Naive thymus-derived CD4-positive, alpha-beta T cell (primary cell): ENCODE data around the gene C2CD4C. TPM values are rescaled to one million over a fixed set of nuclear protein-coding genes. Genes with fewer than 3 reads are reported as not detected.

Source experiments
- ATAC-seq: fragments of 150-1000 bp; cut with Tn5 transposase; 2 replicates; pipeline ENCODE4 v1.10.0; 2021; ENCODE audit warnings: mild to moderate bottlenecking, moderate library complexity
- CTCF ChIA-PET: fragments of 350-600 bp; sonication (Branson Sonifier 250); formaldehyde crosslinking; loops from one replicate; lab custom pipeline; 2021; ENCODE audit warnings: antibody characterized with exemption; lab: Charles Lee
- POLR2A ChIA-PET: fragments of 350-600 bp; sonication (Branson Sonifier 250); formaldehyde crosslinking; loops from one replicate; lab custom pipeline; 2021; ENCODE audit warnings: antibody characterized with exemption, inconsistent platforms; lab: Charles Lee
- DNase-seq, 9 donors: peaks; one replicate each; pipeline versions ENCODE4 v3.0.0 to v3.0.0-alpha.2; 2020 to 2022; ENCODE audit warnings: mixed read lengths in 1 of 9
- H3K27ac ChIP-seq: one replicate; pipeline ENCODE4 v1.7.0; 2013; ENCODE audit warnings: mild to moderate bottlenecking, low read depth, low read length, moderate library complexity
- H3K27me3 ChIP-seq, 2 donors: one replicate each; pipeline ENCODE4 v1.7.0; 2013; ENCODE audit warnings: low read length in 2 of 2, mild to moderate bottlenecking in 2 of 2, moderate library complexity in 2 of 2; ENCODE audit not compliant: control insufficient read depth in 2 of 2, insufficient read depth in 2 of 2
- H3K36me3 ChIP-seq, 3 experiments: 1 replicate in 2 of 3; 2 replicates in 1 of 3; pipeline ENCODE4 v1.7.0; 2013; ENCODE audit warnings: low read length in 3 of 3, mild to moderate bottlenecking in 3 of 3, moderate library complexity in 1 of 3; ENCODE audit not compliant: insufficient read depth in 3 of 3, control insufficient read depth in 2 of 3
- H3K4me1 ChIP-seq, 2 donors: one replicate each; pipeline ENCODE4 v1.7.0; 2013; ENCODE audit warnings: low read length in 2 of 2, mild to moderate bottlenecking in 2 of 2, moderate library complexity in 1 of 2; ENCODE audit not compliant: control insufficient read depth in 2 of 2, insufficient read depth in 2 of 2
- H3K4me3 ChIP-seq: 2 replicates; pipeline ENCODE4 v1.7.0; 2013; ENCODE audit warnings: mild to moderate bottlenecking, low read length
- H3K9me3 ChIP-seq, 3 experiments: 1 replicate in 2 of 3; 2 replicates in 1 of 3; pipeline ENCODE4 v1.7.0; 2013; ENCODE audit warnings: low read length in 3 of 3; ENCODE audit not compliant: control insufficient read depth in 2 of 3
- H3K27ac Mint-ChIP-seq, 9 donors: one replicate each; pipeline ENCODE4 v1.8.0; 2020 to 2022; ENCODE audit warnings: mixed read lengths in 9 of 9, mild to moderate bottlenecking in 8 of 9, moderate library complexity in 5 of 9, inconsistent platforms in 2 of 9
- H3K27me3 Mint-ChIP-seq, 5 donors: one replicate each; pipeline ENCODE4 v1.8.0; 2021 to 2022; ENCODE audit warnings: mixed read lengths in 5 of 5, mild to moderate bottlenecking in 1 of 5
- H3K36me3 Mint-ChIP-seq, 5 donors: one replicate each; pipeline ENCODE4 v1.8.0; 2020 to 2022; ENCODE audit warnings: mixed read lengths in 5 of 5, mild to moderate bottlenecking in 3 of 5, inconsistent platforms in 1 of 5
- H3K4me1 Mint-ChIP-seq, 7 donors: one replicate each; pipeline ENCODE4 v1.8.0; 2020 to 2022; ENCODE audit warnings: mixed read lengths in 7 of 7, mild to moderate bottlenecking in 3 of 7, inconsistent platforms in 1 of 7
- H3K4me3 Mint-ChIP-seq, 10 donors: one replicate each; pipeline ENCODE4 v1.8.0; 2020 to 2022; ENCODE audit warnings: mild to moderate bottlenecking in 10 of 10, mixed read lengths in 10 of 10, moderate library complexity in 6 of 10, inconsistent platforms in 2 of 10
- H3K9me3 Mint-ChIP-seq, 11 donors: one replicate each; pipeline ENCODE4 v1.8.0; 2020 to 2022; ENCODE audit warnings: mixed read lengths in 11 of 11, mild to moderate bottlenecking in 4 of 11, inconsistent platforms in 1 of 11, moderate library complexity in 1 of 11
- intact Hi-C, 2 donors: fragments of 100-400 bp; cut with micrococcal nuclease; formaldehyde crosslinking; loops; one replicate each; pipeline ENCODE4 v1.15.1; 2023
- polyA plus RNA-seq, 2 donors: library from polyadenylated mRNA; unstranded; fragments of 300-500 nt; fragmentation: Illumina TruSeq; gene quantifications; one replicate each; pipeline ENCODE4 v1.2.3, GENCODE V29; 2021
- total RNA-seq, 6 experiments: library from RNA in 5 of 6; stranded (reverse) in 5 of 6; gene quantifications; 1 replicate in 5 of 6; 2 replicates in 1 of 6; pipeline ENCODE4 v1.2.3 and lab custom pipeline; 2021 to 2026

Gene C2CD4C, protein sequence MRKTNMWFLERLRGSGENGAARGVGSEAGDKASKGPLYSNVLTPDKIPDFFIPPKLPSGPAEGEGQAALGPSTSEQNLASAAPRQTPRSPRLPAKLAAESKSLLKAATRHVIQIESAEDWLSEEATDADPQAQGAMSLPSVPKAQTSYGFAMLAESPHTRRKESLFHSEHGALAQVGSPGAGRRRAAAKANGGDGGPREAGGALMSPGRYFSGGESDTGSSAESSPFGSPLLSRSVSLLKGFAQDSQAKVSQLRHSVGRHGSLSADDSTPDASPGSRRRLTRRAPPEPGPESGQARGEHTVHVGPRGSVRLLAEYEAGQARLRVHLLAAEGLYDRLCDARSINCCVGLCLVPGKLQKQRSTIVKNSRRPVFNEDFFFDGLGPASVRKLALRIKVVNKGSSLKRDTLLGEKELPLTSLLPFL
- total RNA-seq (not detected), polyA plus RNA-seq (not detected), total RNA-seq (lab: John Stamatoyannopoulos, UW) (not detected)

DNA sequence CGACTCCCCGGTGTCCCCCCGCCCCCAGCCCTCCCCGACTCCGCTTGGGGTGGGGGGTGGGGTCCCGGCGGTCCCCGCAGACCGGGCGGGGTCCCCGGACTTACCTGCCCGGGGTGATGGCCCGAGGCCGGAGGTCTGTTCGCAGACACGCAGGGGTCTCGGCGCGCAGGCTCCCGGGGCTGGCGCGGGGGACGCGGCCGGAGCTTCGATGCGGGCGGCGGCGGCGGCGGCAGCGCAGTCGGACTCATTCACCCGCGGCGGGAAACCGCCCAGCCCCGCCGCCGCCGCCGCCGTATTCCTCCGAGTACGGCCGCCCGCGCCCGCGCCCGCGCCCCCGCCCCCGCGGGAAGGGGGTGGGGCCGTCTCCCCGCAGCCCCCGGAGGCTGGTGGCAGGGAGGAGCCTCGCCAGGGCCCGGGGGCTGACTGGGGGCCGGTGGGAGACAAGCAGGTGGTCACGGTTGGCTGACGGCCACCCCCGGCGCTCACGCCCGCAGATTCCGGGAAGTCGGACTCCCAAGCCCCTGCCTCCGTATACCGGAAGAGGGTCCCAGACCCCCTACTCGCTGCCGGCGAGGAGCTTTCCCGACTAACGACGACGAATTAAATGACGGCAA lies at the start of gene C2CD4C:
Gene C2CD4C (minus strand): TSS at position 246 of the 614 bp plus-strand sequence. CDS start 786 bp downstream, outside the sequence.
- ATAC-seq (peak; percentile 30), DNase-seq (peak in 4 of 9 donors; percentile 19 to 38 (median 21))
- intact Hi-C loops = no loop called here
- peaks cover 9 to 20% (median 12%) of the 10 kb centered on the region in 5 donors for H3K27me3 Mint-ChIP-seq
- peaks cover 0 to 9% of the 10 kb centered on the region in 2 donors for H3K27me3 ChIP-seq
- peak within 1 kb of the TSS; percentile 52 for H3K4me3 ChIP-seq
- H3K4me1 Mint-ChIP-seq = peaks cover 5 to 9% (median 7%) of the 10 kb centered on the region in 7 donors
- CTCF ChIA-PET = no interaction called here
- no peaks in the 10 kb centered on the region for H3K9me3 ChIP-seq
- peak within 1 kb of the TSS in 3 of 9 donors; percentile 17 to 72 (median 51) for H3K27ac Mint-ChIP-seq
- no peak within 1 kb of the TSS for H3K27ac ChIP-seq
- peak within 1 kb of the TSS; percentile 66 to 92 (median 87) for H3K4me3 Mint-ChIP-seq
- no peaks in the 10 kb centered on the region for H3K36me3 ChIP-seq
- H3K4me1 ChIP-seq = peaks cover 0 to 8% of the 10 kb centered on the region in 2 donors
- H3K36me3 Mint-ChIP-seq = peaks cover 0 to 4% (median 0%) of the 10 kb centered on the region in 5 donors
- POLR2A ChIA-PET = no interaction called here
- peaks cover 0 to 7% (median 0%) of the 10 kb centered on the region in 11 donors for H3K9me3 Mint-ChIP-seq

DNA sequence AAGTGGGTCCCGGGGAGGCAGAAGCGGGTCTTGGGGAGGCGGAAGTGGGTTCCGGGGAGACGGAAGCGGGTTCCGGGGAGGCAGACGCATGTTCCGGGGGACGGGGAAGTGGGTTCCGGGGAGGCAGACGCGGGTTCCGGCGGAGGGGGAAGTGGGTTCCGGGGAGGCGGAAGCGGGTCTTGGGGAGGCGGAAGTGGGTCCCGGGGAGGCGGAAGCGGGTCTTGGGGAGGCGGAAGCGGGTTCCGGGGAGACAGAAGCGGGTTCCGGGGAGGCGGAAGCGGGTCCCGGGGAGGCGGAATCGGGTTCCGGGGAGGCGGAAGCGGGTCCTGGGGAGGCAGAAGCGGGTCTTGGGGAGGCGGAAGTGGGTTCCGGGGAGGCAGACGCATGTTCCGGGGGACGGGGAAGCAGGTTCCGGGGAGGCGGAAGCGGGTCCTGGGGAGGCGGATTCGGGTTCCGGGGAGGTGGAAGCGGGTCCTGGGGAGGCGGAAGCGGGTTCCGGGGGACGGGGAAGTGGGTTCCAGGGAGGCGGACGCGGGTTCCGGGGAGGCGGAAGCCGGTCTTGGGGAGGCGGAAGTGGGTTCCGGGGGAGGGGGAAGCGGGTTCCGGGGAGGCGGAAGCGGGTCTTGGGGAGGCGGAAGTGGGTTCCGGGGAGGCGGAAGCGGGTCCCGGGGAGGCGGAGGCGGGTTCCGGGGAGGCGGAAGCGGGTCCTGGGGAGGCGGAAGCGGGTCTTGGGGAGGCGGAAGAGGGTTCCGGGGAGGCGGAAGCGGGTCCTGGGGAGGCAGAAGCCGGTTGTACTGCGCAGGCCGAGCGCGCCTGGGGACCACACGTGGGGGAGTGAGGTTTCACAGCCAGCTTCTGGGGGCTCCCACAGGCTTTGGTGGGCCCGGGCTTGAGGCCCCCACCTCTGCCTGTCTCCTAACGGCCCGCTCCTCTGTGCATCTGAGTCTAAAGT lies 49.4 kb upstream of the C2CD4C start:
- DNase-seq = no peak
- H3K36me3 Mint-ChIP-seq = no peaks in the 10 kb centered on the region
- no peak overlapping the region for H3K4me3 ChIP-seq
- peaks cover 0 to 1% (median 0%) of the 10 kb centered on the region in 11 donors for H3K9me3 Mint-ChIP-seq
- peaks cover 0 to 6% of the 10 kb centered on the region in 2 donors for H3K27me3 ChIP-seq
- no peak overlapping the region for H3K4me3 Mint-ChIP-seq
- intact Hi-C loops = no loop called here
- POLR2A ChIA-PET = no interaction called here
- H3K4me1 ChIP-seq = no peaks in the 10 kb centered on the region
- peaks cover 0 to 9% (median 5%) of the 10 kb centered on the region in 7 donors for H3K4me1 Mint-ChIP-seq
- H3K27me3 Mint-ChIP-seq = peaks cover 7 to 22% (median 11%) of the 10 kb centered on the region in 5 donors
- CTCF ChIA-PET = no interaction called here
- H3K27ac Mint-ChIP-seq = no peak overlapping the region
- ATAC-seq = no peak
- no peak overlapping the region for H3K27ac ChIP-seq
- no peaks in the 10 kb centered on the region for H3K9me3 ChIP-seq
- no peaks in the 10 kb centered on the region for H3K36me3 ChIP-seq

DNA sequence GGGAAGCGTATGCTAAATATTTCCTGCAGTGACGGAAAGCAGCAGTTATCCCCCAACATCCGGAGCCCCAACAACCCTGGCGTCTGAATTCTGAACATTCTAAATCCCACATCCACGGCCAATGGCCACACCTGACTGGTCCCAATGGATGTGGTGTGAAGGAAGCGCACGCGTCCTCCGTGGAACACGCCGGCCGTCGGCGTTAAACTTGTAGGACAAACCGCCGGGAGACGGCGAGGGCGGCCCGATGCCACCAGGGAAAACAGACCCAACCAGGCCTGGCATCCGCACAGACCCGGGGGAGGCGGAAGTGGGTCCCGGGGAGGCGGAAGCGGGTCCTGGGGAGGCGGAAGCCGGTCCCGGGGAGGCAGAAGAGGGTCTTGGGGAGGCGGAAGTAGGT lies 48.7 kb upstream of the C2CD4C start:
- peaks cover 4 to 17% (median 8%) of the 10 kb centered on the region in 5 donors for H3K27me3 Mint-ChIP-seq
- H3K36me3 ChIP-seq = no peaks in the 10 kb centered on the region
- H3K27ac ChIP-seq = no peak overlapping the region
- intact Hi-C loops = no loop called here
- H3K4me1 Mint-ChIP-seq = peaks cover 0 to 9% (median 5%) of the 10 kb centered on the region in 7 donors
- H3K27me3 ChIP-seq = peaks cover 0 to 6% of the 10 kb centered on the region in 2 donors
- ChIA-PET POLR2A (no interaction called here), CTCF (no interaction called here)
- H3K4me3 Mint-ChIP-seq = peak overlapping the region in 1 of 10 donors; percentile 35
- no peak overlapping the region for H3K4me3 ChIP-seq
- H3K4me1 ChIP-seq = no peaks in the 10 kb centered on the region
- H3K9me3 Mint-ChIP-seq = peaks cover 0 to 1% (median 0%) of the 10 kb centered on the region in 11 donors
- H3K27ac Mint-ChIP-seq = no peak overlapping the region
- DNase-seq (no peak), ATAC-seq (no peak)
- no peaks in the 10 kb centered on the region for H3K36me3 Mint-ChIP-seq
- H3K9me3 ChIP-seq = no peaks in the 10 kb centered on the region

DNA sequence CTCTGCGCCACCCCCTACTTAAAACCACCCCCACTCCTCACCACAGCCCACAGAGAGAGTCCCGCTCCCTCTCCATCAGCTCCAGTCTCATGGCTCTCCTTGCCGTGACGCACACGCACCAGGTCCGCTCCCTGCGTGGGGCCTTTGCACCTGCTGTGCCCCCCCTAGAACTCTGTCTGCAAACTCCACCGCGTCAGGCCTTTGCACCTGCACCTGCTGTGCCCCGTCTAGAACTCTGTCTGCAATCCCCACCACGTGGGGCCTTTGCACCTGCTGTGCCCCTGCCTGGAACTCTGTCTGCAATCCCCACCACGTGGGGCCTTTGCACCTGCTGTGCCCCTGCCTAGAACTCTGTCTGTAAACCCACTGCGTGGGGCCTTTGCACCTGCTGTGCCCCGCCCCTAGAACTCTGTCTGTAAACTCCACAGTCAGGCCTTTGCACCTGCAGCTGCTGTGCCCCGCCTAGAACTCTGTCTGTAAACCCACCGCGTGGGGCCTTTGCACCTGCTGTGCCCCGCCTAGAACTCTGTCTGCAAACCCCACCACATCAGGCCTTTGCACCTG lies 47.7 kb upstream of the C2CD4C start:
- ATAC-seq (no peak), DNase-seq (no peak)
- no peak overlapping the region for H3K4me3 ChIP-seq
- no peaks in the 10 kb centered on the region for H3K4me1 ChIP-seq
- H3K27me3 Mint-ChIP-seq = peaks cover 0 to 10% (median 5%) of the 10 kb centered on the region in 5 donors
- H3K27me3 ChIP-seq = peaks cover 0 to 6% of the 10 kb centered on the region in 2 donors
- H3K9me3 ChIP-seq = no peaks in the 10 kb centered on the region
- no peak overlapping the region for H3K27ac Mint-ChIP-seq
- H3K36me3 Mint-ChIP-seq = peaks cover 0 to 1% (median 0%) of the 10 kb centered on the region in 5 donors
- peaks cover 0 to 7% (median 5%) of the 10 kb centered on the region in 7 donors for H3K4me1 Mint-ChIP-seq
- H3K9me3 Mint-ChIP-seq = peaks cover 0 to 1% (median 0%) of the 10 kb centered on the region in 11 donors
- H3K36me3 ChIP-seq = no peaks in the 10 kb centered on the region
- POLR2A ChIA-PET = no interaction called here
- H3K4me3 Mint-ChIP-seq = no peak overlapping the region
- no peak overlapping the region for H3K27ac ChIP-seq
- intact Hi-C loops = no loop called here
- CTCF ChIA-PET = no interaction called here

DNA sequence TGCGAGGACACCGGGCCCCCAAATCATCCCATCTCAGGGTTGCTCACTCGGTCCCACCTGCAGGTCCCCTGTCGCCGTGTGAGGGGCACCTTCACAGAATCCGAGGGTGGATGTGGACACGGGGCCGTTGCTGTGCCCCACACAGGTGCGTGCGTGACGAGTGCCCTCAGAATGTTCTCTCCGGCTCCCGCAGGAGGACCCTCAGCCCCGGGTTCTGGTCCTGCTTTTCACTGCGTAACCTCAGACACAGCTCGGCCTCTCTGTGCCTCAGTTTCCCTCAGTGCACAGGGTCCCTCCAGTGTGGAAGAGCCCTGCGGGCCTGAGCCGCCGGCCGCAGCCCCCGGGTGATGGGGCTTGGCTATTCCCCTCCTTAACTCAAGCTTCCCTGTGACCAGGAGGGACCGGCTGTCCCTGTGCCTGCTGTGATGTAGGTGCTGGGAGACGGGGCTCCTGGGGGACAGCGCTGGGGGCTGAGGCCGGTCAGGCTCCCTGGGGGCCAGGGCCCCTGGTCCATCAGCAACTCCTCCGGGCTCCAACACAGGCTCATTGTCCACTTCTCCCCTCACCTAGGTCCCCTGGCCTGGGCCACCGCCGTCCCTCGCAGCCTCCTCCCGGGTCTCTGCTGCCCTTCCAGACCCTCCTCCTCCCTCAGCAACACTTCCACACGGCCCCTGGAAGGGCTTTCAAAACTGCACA lies 47.1 kb upstream of the C2CD4C start:
- ChIA-PET CTCF (no interaction called here), POLR2A (no interaction called here)
- DNase-seq (no peak), ATAC-seq (no peak)
- Mint-ChIP-seq H3K27ac (no peak overlapping the region), H3K9me3 (peaks cover 0 to 4% (median 0%) of the 10 kb centered on the region in 11 donors), H3K4me1 (peaks cover 0 to 5% (median 5%) of the 10 kb centered on the region in 7 donors), H3K4me3 (no peak overlapping the region), H3K27me3 (peaks cover 0 to 10% (median 5%) of the 10 kb centered on the region in 5 donors), H3K36me3 (peaks cover 0 to 1% (median 0%) of the 10 kb centered on the region in 5 donors)
- intact Hi-C loops = no loop called here
- Histone ChIP-seq H3K4me1 (no peaks in the 10 kb centered on the region), H3K36me3 (no peaks in the 10 kb centered on the region), H3K9me3 (no peaks in the 10 kb centered on the region), H3K27ac (no peak overlapping the region), H3K27me3 (peaks cover 0 to 6% of the 10 kb centered on the region in 2 donors), H3K4me3 (no peak overlapping the region)
